T follicular helper cell (primary cell): ENCODE results near the gene BSDC1.
"Not testable (repeated sequence)": the region's sequence is repeated elsewhere in the genome, so short reads cannot be mapped to it uniquely, and the experiment has no call there.

Experiments used
- DNase-seq: peaks from one replicate; pipeline ENCODE4 v3.0.0-alpha.2; 2020; ENCODE audit warnings: low read depth
- total RNA-seq, 2 experiments: gene quantifications; one replicate each; lab custom pipeline; 2026; lab: John Stamatoyannopoulos, UW

BSDC1 gene, protein sequence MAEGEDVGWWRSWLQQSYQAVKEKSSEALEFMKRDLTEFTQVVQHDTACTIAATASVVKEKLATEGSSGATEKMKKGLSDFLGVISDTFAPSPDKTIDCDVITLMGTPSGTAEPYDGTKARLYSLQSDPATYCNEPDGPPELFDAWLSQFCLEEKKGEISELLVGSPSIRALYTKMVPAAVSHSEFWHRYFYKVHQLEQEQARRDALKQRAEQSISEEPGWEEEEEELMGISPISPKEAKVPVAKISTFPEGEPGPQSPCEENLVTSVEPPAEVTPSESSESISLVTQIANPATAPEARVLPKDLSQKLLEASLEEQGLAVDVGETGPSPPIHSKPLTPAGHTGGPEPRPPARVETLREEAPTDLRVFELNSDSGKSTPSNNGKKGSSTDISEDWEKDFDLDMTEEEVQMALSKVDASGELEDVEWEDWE
- total RNA-seq, result 91.7 to 129 reads per million in 2 experiments

DNA sequence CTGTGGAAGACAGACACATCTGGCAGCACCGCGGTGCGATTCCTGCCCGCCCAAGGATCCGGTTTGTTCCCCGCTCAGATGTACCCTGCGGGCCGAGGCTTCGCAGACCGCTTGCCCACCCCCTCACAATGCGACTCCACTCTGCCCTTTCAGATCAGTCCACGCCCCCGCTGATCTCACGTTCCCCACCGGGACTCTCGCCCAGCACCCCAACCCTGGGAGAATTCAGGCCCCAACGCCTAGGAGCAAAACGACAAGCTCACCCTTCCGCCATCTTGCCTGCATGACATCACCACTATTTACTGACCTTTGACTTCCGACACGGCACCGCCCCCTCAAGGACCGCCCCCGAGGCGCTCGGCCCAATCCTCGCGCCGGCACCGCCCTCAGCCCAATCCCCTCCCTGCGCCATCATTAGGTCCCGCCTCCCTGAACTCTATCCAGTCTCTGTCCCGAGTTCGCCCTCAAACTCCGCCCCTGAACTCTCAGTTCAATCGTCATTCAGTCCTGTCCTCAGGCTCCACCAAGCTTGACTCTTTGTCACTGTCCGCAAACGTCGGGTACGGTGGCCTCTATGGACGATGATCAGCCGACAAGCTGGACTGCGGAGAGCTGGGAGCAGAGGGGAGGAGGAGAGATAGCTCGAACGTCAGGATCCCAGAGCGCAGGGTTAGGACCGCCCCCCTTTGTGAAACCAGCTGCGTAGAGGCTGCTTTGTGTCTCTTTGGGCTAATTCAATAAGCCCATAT lies at the start of gene BSDC1:
Gene BSDC1, minus strand, starts transcription at position 301 of the 749 bp plus-strand sequence. Its CDS starts 27 bp downstream, at position 274.
- peak; percentile 96 for DNase-seq

DNA sequence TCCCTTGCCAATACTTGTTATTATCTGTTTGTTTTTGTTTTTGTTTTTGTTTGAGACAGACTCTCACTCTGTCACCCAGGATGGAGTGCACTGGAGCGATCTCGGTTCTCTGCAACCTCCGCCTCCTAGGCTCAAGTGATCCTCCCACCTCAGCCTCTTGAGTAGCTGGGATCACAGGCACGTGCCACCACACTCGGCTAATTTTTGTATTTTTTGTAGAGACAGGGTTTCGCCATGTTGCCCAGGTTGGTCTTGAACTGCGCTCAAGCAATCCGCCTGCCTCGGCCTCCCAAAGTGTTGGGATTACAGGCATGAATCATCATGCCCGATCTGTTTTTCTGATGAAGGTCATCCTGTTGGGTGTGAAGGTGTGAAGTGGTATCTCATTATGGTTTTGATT lies 47.2 kb upstream of the BSDC1 start:
- DNase-seq, result not testable (repeated sequence)

DNA sequence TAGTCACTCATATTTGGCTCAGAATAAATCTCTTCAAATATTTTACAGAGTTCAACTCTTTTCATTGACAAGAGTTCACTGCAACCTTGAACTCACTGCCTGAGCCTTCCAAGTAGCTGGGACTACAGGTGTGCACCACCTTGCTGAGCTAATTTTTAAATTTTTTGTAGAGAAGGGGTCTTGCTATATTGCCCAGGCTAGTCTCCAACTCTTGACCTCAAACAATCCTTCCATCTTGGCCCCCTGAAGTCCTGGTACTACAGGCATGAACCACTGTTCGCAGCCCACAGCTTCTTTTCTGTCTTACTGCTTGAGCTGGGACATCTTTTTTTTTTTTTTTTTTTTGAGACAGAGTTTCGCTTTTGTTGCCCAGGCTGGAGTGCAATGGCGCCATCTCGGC lies 44.5 kb upstream of the BSDC1 start:
- not testable (repeated sequence) for DNase-seq

DNA sequence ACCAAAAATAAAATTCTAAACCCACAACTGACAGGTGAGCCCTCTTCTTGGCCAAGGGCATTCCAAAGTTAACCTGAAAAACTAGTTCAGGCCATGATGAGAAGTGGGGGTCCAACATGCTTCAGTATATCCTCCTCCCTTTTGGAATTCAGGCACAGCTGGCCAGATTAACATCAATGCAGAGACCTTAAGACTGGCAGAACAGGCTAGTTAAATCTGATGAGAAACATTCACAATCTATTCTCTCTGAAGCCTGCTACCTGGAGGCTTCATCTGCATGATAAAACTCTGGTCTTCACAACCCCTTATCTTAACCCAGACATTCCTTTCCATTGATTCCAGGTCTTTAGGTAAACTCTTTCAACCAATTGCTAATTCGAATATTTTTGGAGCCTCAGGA lies 43.9 kb upstream of the BSDC1 start:
- no peak for DNase-seq

DNA sequence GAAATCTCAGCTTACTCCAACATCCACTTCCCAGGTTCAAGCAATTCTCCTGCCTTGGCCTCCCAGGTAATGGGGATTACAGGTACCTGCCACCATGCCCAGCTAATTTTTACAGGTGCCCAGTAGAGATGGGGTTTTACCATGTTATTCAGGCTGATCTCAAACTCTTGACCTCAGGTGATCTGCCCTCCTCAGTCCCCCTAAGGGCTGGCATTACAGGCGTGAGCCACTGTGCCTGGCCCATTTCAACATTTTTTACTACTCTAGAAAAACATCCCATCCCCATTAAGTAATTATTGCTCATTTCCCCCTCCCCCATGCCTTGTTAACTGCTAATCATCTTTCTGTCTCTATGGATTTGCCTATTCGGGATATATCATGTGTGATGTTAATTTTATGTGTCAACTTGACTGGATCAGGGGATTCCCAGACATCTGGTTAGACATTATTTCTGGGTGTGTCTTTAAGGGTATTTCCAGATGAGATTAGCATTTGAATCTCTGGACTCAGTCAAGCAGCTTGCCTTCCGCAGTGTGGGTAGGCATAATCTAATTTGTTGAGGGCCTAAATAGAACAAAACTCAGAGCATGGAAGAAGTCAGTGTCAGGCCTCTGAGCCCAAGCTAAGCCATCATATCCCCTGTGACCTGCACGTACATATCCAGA lies 37.6 kb upstream of the BSDC1 start:
- no peak for DNase-seq

DNA sequence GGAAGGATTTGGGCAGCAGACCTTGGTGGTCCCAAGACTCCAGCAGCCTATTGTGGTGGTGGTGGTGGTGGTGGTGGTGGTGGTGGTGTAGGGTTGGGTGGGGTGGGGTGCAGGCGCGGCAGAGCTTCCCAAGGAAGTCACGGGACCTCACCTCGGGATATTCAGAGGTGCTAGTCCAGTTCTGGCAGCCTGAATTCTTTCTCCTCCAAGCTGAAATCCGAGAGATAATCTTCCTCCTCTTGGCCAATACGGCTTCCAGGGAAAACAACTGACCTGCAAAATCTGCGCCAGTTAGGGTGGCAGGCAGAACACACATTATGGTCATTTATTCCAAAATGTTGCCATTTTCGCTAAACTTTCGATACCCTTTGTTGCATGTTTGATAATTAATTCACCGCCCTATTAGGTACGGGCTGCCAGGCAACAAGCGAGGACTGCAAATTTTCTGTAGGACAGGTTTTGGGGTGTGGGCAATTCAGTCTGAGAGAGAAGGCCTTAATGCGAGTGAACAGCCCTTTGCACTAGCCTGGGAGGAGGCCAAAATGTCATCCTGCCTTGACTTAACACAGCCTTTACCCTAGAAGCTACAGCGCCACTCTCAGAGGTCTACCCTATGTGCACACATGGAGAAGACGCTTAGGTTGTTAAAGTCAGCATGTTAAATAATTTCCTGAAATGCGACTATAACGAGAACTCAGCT lies 33.2 kb upstream of the BSDC1 start:
- no peak for DNase-seq

DNA sequence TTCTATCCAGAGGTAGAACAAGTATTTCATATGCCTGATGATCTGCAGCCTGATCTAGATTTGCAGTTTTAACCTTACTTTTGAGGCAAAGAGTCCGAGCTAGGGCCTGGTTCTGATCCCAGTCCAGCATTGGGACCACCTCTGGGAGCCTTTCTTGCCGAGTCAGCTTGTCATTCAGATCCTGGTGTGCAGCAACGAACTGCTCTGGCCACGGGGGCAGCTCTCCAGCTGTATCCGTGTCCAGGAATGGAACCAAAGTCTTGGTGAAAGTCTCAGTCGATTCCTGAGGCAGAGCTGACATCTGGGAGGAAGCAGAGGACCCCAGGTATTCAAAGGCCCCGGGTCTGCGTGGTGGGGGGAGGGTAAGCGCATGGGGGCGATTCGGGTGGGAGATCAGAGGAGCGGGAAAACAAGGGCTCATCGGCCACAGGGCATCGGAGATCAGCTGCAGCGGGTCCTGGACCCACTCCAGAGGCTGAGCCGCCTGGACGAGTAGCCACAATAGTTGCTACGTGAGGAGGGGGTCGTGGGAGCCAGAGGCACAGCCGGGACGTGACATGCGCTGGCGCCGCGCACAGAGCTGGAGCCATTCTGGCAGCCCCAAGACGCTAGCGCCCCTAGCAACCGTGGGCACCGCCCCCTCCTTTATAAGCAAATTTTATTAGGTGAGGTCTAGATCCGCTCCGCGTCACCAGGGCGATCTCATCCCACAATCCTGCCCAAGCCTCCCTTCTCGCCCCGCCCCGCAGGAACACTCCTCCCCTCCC lies 32.4 kb upstream of the BSDC1 start:
- no peak for DNase-seq

DNA sequence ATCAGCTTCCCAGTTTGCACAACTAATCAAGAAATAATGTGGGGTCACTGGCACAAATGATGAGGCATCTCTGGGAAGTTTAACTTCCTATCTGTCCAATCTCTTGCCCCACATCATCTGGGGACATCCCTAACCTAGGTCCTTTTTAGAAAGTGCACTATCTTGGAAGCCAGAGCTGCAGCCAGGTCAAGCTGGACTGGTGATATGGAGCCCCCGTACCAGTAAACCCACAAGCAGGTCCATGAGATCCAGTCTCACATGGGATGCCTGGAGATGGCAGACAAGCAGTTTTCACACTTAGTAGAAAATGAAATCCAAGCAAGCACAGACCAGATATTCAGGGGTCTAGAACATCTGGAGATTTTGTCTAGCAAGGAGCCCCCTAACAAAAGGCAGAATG lies 27.5 kb upstream of the BSDC1 start:
- DNase-seq, result no peak

DNA sequence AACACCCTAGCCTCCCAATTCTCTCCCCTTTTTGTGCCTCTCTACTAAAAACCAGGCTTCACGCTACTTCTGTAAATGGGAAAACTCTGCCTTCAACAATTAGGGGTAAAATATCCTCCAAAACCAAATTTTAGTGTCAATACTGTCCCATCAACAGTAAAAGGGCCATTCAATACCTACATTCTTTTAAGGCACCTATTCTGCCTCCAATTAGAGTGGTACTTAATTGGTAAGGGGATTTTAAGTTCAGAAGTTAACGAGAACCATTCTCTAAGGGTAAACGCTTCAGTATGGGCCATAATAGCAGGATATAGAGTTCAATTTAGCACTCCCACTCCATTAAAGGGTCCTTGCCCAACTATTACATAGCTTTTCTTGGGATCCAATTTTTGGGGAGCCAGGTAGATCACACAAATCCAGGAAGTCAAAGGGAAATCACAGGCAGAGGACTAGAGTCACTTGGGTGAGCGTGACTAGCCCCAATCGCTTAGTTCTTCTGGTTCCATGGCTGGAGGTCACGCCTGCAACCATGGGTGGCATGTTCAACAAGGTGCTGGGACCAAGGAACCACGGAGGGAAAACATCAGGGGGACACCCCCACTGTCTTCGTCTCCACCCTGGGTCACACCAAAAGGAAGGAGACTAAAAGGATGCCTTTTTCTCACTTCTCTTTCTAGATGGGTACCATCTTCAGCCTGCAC lies 20.1 kb upstream of the BSDC1 start:
- DNase-seq, result no peak

DNA sequence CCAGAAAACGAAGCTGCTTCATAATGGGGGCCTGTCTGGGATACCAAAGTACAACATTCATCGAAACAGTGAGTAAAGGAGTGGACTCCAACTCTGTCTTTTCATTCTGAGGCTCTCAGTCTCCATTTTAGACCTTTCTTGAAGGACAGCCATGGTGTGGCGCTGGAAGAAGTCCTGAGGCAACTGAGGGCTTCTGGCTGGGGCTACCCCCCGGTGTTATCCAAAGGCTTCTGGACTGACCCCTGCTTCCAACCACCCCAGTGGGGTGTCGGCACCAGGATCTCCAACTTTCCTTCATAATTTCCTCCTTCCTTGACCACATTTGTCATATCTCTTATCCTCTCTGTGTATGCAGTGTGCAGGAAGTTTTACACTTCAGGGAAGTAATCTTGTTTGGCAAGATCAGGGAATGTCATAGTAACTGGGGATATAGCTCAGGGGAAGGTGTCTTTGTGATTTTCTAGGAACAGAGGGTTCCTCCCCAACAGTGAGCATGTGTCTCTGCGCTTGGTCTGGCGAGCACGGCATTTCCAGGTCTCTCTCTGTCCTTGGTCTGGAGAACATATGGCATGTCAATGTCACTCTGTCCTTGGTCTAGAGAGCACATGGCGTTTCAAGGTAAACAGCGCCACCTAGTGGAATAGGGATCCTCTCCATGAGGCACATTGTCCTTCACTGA lies 19.4 kb upstream of the BSDC1 start:
- DNase-seq, result peak; percentile 64

DNA sequence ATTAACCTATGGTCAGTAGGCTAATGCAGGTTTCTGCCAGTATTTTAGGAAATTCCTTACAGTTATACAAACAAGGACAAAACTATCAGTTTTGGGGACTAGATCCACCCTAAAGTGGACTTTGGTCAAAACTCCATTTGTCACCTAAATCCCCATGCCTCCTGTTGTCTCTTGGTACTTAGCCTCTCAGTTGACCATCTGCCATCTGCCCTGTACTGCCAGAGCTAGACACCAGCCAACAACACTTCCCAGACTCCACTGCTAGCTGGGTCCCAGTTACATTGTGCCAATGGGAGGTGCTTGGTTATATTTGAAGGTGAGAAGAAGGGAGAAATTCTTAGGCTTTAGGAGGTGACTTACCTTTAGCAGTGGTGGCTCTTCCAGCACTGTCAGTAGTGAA lies 17.0 kb upstream of the BSDC1 start:
- no peak for DNase-seq

DNA sequence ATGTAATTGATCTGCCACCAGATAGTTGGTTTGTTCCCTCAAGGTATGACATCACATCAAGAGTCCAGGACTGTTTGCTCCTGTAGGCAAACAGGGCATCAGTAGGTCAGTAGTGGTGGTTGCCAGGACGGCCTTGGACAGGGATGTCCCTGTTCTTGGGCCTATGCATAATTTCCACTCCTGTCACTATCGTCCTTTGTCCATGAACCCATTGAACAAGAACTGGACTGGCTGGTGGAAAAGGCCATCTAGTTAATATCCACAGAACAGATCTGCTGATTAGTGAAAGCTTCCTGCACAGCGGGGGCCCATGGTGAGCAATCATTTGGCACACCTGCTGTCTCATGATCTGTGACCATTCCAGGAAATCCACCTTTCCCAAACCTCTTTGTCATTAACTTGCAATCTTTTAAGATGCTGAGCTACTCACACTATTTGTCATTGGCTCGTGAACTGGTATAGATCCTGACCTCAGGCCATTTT lies 12.4 kb upstream of the BSDC1 start:
- no peak for DNase-seq

DNA sequence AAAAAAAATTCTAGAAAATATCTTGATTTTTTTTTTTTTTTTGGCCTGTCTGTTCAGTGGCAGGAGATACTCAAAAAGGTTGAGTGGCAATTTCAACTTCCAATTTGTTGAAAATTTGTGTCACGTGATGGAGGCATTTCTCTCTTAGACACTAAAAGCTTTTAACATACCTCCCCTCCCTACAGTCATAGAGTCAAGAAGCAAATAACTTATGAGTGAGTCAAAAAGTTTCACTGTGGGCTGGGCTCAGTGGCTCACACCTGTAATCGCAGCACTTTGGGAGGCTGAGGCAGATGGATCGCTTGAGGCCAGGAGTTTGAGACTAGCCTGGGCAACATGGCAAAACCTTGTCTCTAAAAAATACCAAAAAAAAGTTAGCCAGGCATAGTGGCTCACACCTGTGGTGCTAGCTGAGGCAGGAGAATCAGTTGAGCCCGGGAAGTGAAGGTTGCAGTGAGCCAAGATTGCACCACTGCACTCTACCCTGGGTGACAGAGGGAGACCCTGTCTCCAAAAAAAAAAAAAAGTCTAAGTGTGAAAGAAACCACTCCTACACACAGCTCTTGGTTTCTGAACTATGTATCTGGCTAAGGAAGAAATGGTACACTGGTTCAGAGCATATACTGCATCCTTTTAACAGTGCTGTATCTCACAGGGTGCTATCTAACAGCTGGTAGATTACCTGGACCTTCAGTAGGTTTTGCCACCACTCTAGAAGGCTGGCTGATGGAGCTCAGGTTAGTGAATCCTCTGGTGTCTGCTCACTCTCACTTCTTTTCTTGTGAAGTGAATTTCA lies 11.6 kb upstream of the BSDC1 start:
- DNase-seq, result no peak

DNA sequence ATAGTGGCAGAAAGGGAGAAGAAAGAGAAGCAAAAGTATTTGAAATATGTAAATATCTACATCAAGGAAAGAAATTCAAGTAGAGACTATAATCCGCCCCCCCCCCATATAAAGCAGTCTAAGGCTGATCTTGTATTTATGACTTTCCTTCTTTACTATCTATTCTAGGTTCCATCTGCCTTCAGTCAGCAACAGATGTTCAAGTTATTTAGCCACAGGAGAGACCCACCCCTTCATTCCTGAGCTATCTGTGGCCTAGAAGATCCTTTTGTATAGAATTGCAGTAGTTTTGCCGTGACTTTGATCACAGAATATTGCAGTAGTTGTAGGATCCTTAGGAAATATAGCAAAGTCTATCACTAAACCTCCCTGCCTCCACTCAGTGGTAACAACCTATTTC lies 10.7 kb upstream of the BSDC1 start:
- no peak for DNase-seq

DNA sequence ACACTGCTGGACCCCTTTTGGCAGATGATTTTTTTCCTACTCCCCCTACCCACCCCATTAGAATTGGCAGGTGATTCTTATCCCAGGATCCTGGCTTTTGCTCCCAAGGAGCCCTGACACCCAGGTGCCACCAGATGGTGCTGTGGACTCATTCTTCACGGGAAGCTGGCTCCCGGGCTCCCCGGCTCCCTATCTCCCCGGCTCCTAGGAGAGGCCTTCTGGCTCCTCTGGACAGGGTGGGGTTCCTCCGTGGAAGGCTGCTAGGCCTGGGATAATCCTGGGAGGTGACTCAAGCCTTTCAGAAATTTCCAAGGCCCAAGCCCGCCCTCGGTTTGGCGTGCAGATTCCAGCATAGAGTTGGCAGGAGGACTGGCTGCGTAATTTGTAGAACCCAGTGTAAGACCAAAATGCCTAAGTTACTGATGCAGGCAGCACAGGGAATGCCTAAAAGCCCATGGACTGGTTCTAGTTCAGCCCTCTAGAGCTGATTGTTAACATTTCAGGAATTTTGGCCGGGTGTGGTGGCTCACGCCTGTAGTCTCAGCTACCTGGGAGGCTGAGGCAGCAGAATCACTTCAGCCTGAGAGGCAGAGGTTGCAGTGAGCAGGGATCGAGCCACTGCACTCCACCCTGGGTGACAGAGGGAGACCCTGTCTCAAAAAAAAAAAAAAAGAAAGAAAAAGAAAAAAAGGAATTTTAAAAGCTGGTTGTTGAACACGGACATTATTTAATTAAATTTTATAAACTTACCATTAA lies 6.8 kb upstream of the BSDC1 start:
- peak; percentile 33 for DNase-seq

DNA sequence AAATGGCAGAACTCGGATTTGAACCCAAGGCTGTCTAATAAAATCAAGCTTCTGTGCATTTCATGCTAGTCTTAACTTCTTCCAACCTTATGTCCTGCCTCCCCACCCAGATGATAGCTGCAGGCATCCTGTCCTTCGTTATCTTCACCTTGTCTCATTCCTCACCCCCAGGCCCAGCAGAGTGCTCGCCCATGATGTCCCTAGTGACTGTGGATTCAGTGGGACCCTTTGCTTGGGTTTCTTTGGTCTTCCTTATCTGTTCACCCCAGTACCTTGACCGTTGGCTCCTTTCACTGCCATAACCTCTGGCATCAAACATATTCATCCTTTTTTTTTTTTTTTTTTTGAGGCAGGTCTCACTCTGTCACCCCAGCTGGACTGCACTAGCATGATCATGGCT lies 5.6 kb upstream of the BSDC1 start:
- DNase-seq, result no peak

DNA sequence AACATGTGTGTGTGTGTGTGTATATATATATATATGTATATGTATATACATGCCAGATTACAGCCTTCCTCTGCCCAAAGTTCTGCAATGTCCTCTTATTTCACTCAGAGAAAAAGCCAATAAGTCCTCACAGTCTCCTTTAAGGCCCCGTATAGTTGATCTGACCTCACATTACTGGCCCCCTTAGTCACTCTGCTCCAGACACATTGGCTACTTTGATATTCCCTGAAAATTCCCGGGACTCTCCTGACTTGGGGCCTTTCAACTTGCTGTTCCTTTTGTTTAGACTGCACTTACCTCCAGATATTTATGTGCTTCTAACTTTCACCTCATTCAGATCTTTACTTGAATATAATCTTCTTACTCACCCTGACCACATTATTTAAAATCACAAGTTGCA lies 4.2 kb upstream of the BSDC1 start:
- no peak for DNase-seq

DNA sequence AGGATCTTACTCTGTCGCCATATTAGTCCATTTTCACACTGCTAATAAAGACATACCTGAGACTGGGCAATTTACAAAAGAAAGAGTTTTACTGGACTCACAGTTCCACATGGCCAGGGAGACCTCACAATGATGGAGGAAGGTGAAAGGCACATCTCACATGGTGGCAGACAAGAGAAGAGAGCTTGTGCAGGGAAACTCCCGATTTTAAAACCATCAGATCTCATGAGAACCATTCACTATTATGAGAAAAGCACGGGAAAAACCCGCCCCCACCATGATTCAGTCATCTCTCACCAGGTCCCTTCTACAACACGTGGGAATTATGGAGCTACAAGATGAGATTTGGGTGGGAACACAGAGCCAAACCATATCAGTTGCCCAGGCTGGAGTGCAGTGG lies 2.3 kb upstream of the BSDC1 start:
- DNase-seq, result not testable (repeated sequence)
